C4-2B (cell line): Measurements from ENCODE around the gene ELOVL6.

ENCODE experiments used
- ZFX ChIP-seq: fragments of 450-650 bp; IDR thresholded peaks from 2 replicates; pipeline ENCODE4 v1.6.1; 2017
- TF ChIP-seq, protein P1 (sequence below): fragments of 450-650 bp; conservative IDR thresholded peaks from 2 replicates; pipeline ENCODE4 v1.5.1; 2017; ENCODE audit warnings: mild to moderate bottlenecking

DNA sequence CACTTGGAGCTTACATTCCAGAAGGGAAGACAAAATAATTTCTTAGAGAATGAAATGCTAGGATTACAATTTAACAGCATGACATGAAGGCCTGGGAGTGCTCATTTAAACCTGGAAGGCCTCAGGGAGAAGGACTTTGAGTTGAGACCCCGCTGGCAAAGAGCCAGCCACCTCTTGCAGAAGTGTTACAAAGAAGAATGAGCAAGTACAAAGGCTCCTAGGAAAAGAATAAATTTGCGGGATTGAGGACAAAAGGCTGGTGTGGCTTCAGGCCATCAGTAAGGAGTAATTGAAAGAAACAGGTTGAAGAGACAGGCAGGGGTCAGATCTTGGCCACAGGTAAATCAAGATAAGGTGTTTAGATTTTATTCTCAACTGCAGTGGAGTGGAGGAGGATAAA is 3.1 kb upstream of the ELOVL6 start:
- TF ChIP-seq, protein P1, sequence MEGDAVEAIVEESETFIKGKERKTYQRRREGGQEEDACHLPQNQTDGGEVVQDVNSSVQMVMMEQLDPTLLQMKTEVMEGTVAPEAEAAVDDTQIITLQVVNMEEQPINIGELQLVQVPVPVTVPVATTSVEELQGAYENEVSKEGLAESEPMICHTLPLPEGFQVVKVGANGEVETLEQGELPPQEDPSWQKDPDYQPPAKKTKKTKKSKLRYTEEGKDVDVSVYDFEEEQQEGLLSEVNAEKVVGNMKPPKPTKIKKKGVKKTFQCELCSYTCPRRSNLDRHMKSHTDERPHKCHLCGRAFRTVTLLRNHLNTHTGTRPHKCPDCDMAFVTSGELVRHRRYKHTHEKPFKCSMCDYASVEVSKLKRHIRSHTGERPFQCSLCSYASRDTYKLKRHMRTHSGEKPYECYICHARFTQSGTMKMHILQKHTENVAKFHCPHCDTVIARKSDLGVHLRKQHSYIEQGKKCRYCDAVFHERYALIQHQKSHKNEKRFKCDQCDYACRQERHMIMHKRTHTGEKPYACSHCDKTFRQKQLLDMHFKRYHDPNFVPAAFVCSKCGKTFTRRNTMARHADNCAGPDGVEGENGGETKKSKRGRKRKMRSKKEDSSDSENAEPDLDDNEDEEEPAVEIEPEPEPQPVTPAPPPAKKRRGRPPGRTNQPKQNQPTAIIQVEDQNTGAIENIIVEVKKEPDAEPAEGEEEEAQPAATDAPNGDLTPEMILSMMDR, result no peak
- no peak for TF ChIP-seq ZFX
